Vagina (tissue), 2 donors: ENCODE measurements around the gene SMIM35. TPM values are rescaled to one million over a fixed set of nuclear protein-coding genes. Genes with fewer than 3 reads are reported as not detected.

Experiments
- DNase-seq, 2 donors: peaks; one replicate each; pipeline ENCODE4 v3.0.0-alpha.2; 2017; ENCODE audit errors: extremely low spot score in 2 of 2
- H3K27ac ChIP-seq: fragments of 200-600 bp; sonication (generic); one replicate; pipeline ENCODE4 v1.5.1; 2019
- H3K27me3 ChIP-seq: fragments of 200-600 bp; sonication (generic); one replicate; pipeline ENCODE4 v1.5.1; 2019
- H3K36me3 ChIP-seq, 2 donors: fragments of 200-600 bp; sonication (generic); one replicate each; pipeline ENCODE4 v1.5.1; 2017 to 2019
- H3K4me1 ChIP-seq: fragments of 200-600 bp; sonication (generic); one replicate; pipeline ENCODE4 v1.5.1; 2019
- H3K4me3 ChIP-seq, 2 donors: fragments of 200-600 bp; sonication (generic); 1 replicate in 1 of 2; 2 replicates in 1 of 2; pipeline ENCODE4 v1.5.1; 2016 to 2019
- H3K9me3 ChIP-seq: fragments of 200-600 bp; sonication (generic); one replicate; pipeline ENCODE4 v1.5.1; 2019
- POLR2A ChIP-seq, 2 donors: fragments of 450-650 bp; IDR thresholded peaks; one replicate each; pipeline ENCODE4 v1.6.1; 2017; ENCODE audit warnings: antibody characterized with exemption in 2 of 2, mild to moderate bottlenecking in 2 of 2, moderate library complexity in 2 of 2
- POLR2AphosphoS5 ChIP-seq, 2 donors: sonication (generic); formaldehyde crosslinking; IDR thresholded peaks; one replicate each; pipeline ENCODE4 v1.9.0; 2017; ENCODE audit warnings: antibody characterized with exemption in 2 of 2, mild to moderate bottlenecking in 2 of 2, low read depth in 1 of 2; ENCODE audit not compliant: insufficient read depth in 1 of 2
- intact Hi-C: fragments of 100-400 bp; cut with DNase I; formaldehyde crosslinking; loops from one replicate; pipeline ENCODE4 v1.15.1; 2023
- total RNA-seq: library from RNA; depleted of rRNA; stranded (reverse); fragments of >200 nt; gene quantifications from one replicate; pipeline ENCODE4 v1.2.3, GENCODE V29; 2016
- TF ChIP-seq, protein P1 (sequence below), 3 experiments: fragments of 450-650 bp in 2 of 3; fragments of 200-600 bp in 1 of 3; sonication (generic) in 1 of 3; IDR thresholded peaks; one replicate each; pipeline ENCODE4 v1.5.1; 2017 to 2019; ENCODE audit warnings: antibody characterized with exemption in 3 of 3, mild to moderate bottlenecking in 2 of 3, moderate library complexity in 2 of 3

The SMIM35 gene
- total RNA-seq, 1 donor from 2014 or later: not detected

DNA sequence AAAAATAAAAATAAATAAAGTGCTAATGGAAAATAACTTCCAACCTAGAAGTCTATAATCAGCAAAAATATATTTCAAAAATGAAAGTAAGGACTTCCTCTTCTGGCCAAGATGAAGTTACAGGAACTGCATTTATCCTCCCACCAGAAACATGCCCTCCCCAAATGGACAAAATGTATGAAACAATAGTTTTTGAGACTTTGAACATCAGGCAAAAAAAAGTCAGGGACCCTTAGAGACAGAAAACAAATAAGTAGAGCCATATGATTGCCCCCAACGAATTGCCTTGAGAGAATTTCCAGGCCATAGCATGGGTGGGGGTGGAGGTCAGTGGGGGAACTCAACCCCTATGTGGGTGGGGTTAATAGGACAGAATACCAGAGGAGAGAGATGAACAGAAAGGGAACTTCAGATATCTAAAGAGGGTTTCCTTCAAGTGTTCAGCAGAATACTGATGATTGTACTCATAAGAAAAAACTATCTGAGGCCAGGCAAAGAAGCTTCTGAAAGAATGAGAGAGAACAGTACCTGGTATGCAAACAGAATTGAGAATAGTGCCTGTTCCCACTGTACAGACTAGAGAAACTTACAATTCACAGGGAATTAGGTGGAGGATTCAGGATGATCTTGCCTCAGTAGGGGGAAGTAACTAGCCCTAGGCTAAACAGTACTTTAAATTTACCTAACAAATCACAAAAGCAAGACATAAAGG is 127.2 kb downstream of the SMIM35 start:
- H3K27ac ChIP-seq: no peak overlapping the region
- no peaks in the 10 kb centered on the region for H3K36me3 ChIP-seq
- no peak overlapping the region for H3K4me3 ChIP-seq
- H3K4me1 ChIP-seq: no peaks in the 10 kb centered on the region
- intact Hi-C loops: no loop called here
- DNase-seq: peak in 1 of 2 donors; percentile 11
- H3K9me3 ChIP-seq: no peaks in the 10 kb centered on the region
- no peaks in the 10 kb centered on the region for H3K27me3 ChIP-seq
- TF ChIP-seq POLR2AphosphoS5 (IDR thresholded peaks at IDR 0.05; ENCODE audit: insufficient read depth in 1 of 2, low read depth in 1 of 2) (no peak), POLR2A (IDR thresholded peaks at IDR 0.05) (no peak)
- TF ChIP-seq, protein P1, sequence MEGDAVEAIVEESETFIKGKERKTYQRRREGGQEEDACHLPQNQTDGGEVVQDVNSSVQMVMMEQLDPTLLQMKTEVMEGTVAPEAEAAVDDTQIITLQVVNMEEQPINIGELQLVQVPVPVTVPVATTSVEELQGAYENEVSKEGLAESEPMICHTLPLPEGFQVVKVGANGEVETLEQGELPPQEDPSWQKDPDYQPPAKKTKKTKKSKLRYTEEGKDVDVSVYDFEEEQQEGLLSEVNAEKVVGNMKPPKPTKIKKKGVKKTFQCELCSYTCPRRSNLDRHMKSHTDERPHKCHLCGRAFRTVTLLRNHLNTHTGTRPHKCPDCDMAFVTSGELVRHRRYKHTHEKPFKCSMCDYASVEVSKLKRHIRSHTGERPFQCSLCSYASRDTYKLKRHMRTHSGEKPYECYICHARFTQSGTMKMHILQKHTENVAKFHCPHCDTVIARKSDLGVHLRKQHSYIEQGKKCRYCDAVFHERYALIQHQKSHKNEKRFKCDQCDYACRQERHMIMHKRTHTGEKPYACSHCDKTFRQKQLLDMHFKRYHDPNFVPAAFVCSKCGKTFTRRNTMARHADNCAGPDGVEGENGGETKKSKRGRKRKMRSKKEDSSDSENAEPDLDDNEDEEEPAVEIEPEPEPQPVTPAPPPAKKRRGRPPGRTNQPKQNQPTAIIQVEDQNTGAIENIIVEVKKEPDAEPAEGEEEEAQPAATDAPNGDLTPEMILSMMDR (IDR thresholded peaks at IDR 0.05): no peak

DNA sequence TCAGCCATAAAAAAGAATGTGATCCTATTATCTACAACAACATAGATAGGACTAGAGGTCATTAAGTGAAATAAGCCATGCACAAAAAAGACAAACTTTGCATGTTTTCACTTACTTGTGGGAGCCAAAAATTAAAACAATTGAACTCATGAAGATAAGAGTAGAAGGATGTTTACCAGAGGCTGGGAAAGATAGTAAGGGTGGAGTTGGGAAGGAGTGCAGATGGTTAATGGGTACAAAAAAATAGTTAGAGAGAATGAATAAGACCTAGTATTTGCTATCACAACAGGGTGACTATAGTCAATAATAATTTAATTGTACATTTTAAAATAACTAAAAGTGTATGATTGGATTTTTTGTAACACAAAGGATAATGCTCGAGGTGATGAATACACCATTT is 127.8 kb downstream of the SMIM35 start:
- Histone ChIP-seq H3K27me3 (no peaks in the 10 kb centered on the region), H3K4me1 (no peaks in the 10 kb centered on the region), H3K36me3 (no peaks in the 10 kb centered on the region), H3K27ac (no peak overlapping the region), H3K4me3 (no peak overlapping the region), H3K9me3 (no peaks in the 10 kb centered on the region)
- intact Hi-C loops: no loop called here
- no peak for DNase-seq
- TF ChIP-seq POLR2A (IDR thresholded peaks at IDR 0.05) (no peak), POLR2AphosphoS5 (IDR thresholded peaks at IDR 0.05; ENCODE audit: insufficient read depth in 1 of 2, low read depth in 1 of 2) (no peak)
- TF ChIP-seq, protein P1 (IDR thresholded peaks at IDR 0.05): no peak

Other genes starting within 250 kb of the SMIM35 start
- gene FXYD6, start 210.3 kb downstream of the SMIM35 start, total RNA-seq: 75.4 TPM
- gene TMPRSS13, start 157.6 kb downstream of the SMIM35 start, total RNA-seq: 9.6 TPM
- 29.0 TPM for gene IL10RA, start 100.6 kb downstream of the SMIM35 start, total RNA-seq
- gene TMPRSS4, start 9.9 kb downstream of the SMIM35 start, total RNA-seq: 20.9 TPM
- gene SCN4B, start 65.9 kb upstream of the SMIM35 start, total RNA-seq: 0.98 TPM
- gene SCN2B, start 89.7 kb upstream of the SMIM35 start, total RNA-seq: 0.49 TPM
- 17.2 TPM for gene JAML, start 138.0 kb upstream of the SMIM35 start, total RNA-seq
- gene MPZL3, start 165.4 kb upstream of the SMIM35 start, total RNA-seq: 9.1 TPM
- gene MPZL2, start 177.3 kb upstream of the SMIM35 start, total RNA-seq: 165 TPM
- 6.9 TPM for gene CD3E, start 217.8 kb upstream of the SMIM35 start, total RNA-seq